Measurements from ENCODE around the gene ARHGAP40. TPM values are rescaled to one million over a fixed set of nuclear protein-coding genes. Genes with fewer than 3 reads are reported as not detected.

ARHGAP40 gene
- polyA plus RNA-seq, 1 experiment, result not detected

DNA sequence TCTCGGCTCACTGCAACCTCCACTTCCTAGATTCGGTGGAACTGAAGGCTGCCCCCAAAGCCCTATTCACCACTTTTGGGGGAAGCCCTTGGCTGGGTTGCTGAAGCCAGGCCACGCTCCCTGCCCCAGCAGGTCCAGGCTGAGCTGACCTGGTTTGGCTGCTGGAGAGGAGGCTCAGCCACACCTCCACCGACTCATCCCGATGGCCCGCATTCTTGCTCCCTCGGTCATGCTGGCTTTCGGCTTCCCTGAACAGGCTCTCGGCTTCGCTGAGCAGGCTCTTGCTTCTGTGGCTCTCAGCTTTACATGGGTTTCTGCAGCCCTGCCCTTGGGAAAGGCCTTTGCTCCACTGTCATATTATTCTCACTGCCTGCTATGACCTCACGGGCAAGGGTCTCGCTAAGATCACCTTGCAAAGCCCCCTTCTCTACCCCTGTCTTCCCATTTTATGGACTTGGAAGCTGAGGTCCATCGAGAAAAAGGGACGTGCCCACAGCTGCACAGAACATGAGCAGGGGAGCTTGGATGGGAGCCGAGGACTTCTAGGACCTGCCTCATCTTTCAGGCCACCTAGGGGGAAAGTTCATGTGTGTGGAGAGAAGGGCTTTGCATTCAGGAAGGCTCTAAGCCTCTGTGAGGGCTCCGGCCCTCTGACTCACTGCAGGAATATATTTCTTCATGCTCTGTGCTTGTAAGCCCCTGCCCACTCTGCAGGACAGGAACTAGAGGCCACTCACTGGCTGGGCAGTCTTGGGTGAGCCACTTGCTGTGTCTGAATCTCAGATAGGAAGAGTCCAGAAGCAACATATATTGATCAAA is 15.6 kb downstream of the ARHGAP40 start:
- Histone ChIP-seq H3K27ac (ENCODE audit: low read depth, low read length) (no peak overlapping the region), H3K9me3 (ENCODE audit: control insufficient read depth, insufficient read depth, low read length) (no peaks in the 10 kb centered on the region; the same call in 1 of the 2 replicates), H3K27me3 (ENCODE audit: control insufficient read depth, insufficient read depth, low read length) (peaks cover 20% of the 10 kb centered on the region), H3K4me3 (ENCODE audit: low read depth, low read length) (no peak overlapping the region)
- POLR2A ChIA-PET, result no interaction called here
- TF ChIP-seq, protein P1, sequence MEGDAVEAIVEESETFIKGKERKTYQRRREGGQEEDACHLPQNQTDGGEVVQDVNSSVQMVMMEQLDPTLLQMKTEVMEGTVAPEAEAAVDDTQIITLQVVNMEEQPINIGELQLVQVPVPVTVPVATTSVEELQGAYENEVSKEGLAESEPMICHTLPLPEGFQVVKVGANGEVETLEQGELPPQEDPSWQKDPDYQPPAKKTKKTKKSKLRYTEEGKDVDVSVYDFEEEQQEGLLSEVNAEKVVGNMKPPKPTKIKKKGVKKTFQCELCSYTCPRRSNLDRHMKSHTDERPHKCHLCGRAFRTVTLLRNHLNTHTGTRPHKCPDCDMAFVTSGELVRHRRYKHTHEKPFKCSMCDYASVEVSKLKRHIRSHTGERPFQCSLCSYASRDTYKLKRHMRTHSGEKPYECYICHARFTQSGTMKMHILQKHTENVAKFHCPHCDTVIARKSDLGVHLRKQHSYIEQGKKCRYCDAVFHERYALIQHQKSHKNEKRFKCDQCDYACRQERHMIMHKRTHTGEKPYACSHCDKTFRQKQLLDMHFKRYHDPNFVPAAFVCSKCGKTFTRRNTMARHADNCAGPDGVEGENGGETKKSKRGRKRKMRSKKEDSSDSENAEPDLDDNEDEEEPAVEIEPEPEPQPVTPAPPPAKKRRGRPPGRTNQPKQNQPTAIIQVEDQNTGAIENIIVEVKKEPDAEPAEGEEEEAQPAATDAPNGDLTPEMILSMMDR (IDR thresholded peaks at IDR 0.05; ENCODE audit: low read depth, low read length), result no peak
- no peak for DNase-seq (ENCODE audit: low read depth, low spot score)
- CTCF ChIA-PET, result no interaction called here

DNA sequence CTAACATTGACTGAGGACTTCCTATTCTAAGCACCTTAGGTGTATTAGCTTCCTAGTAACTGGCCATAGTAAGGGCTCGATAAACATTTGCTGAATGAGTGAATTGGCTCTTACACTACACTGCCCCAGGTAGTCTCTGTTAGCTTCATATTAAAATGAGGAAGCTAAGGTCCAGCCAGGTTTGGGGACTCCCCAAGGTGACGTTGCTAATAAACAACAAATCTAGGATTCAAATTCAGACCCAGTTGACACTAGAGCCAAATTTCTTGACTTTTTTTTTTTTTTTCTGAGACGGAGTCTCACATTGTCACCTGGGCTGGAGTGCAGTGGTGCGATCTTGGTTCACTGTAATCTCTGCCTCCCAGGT is 16.2 kb downstream of the ARHGAP40 start:
- Histone ChIP-seq H3K27ac (ENCODE audit: low read depth, low read length) (no peak overlapping the region), H3K27me3 (ENCODE audit: control insufficient read depth, insufficient read depth, low read length) (peaks cover 20% of the 10 kb centered on the region), H3K4me3 (ENCODE audit: low read depth, low read length) (no peak overlapping the region), H3K9me3 (ENCODE audit: control insufficient read depth, insufficient read depth, low read length) (no peaks in the 10 kb centered on the region; the same call in 1 of the 2 replicates)
- ChIA-PET POLR2A (no interaction called here), CTCF (no interaction called here)
- DNase-seq (ENCODE audit: low read depth, low spot score), result no peak
- TF ChIP-seq, protein P1 (IDR thresholded peaks at IDR 0.05; ENCODE audit: low read depth, low read length), result no peak

GRCh38 chr20:38620441-38620840 is 18.8 kb downstream of the ARHGAP40 start:
- Histone ChIP-seq H3K4me3 (ENCODE audit: low read depth, low read length) (no peak overlapping the region), H3K27me3 (ENCODE audit: control insufficient read depth, insufficient read depth, low read length) (peaks cover 12% of the 10 kb centered on the region), H3K27ac (ENCODE audit: low read depth, low read length) (no peak overlapping the region), H3K9me3 (ENCODE audit: control insufficient read depth, insufficient read depth, low read length) (no peaks in the 10 kb centered on the region; the same call in 1 of the 2 replicates)
- ChIA-PET CTCF (no interaction called here), POLR2A (no interaction called here)
- DNase-seq (ENCODE audit: low read depth, low spot score), result no peak
- TF ChIP-seq, protein P1 (IDR thresholded peaks at IDR 0.05; ENCODE audit: low read depth, low read length), result no peak

DNA sequence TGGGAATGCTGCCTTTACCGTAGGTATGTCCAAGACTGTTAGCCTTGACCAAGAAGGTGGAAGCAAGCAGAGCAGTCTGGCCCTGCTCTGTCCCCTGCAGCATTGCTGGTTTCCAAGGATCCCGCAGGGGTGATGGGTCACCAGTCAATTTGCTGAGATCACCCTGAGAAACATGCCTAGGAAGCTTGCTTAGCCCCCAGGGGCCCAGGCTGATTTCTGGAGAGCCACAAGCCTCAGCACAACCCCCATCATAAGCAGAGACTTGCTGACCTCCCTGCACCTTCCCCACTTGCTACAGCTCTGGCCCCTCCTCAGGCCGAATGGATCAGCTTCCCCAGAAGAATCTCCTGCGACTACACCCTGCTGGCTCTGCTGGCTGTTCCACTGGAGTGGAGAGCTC is 21.5 kb downstream of the ARHGAP40 start:
- Histone ChIP-seq H3K9me3 (ENCODE audit: control insufficient read depth, insufficient read depth, low read length) (no peaks in the 10 kb centered on the region), H3K27ac (ENCODE audit: low read depth, low read length) (no peak overlapping the region), H3K27me3 (ENCODE audit: control insufficient read depth, insufficient read depth, low read length) (peaks cover 10% of the 10 kb centered on the region), H3K4me3 (ENCODE audit: low read depth, low read length) (no peak overlapping the region)
- CTCF ChIA-PET, result no interaction called here
- TF ChIP-seq, protein P1 (IDR thresholded peaks at IDR 0.05; ENCODE audit: low read depth, low read length), result no peak
- POLR2A ChIA-PET, result no interaction called here
- DNase-seq (ENCODE audit: low read depth, low spot score), result no peak

DNA sequence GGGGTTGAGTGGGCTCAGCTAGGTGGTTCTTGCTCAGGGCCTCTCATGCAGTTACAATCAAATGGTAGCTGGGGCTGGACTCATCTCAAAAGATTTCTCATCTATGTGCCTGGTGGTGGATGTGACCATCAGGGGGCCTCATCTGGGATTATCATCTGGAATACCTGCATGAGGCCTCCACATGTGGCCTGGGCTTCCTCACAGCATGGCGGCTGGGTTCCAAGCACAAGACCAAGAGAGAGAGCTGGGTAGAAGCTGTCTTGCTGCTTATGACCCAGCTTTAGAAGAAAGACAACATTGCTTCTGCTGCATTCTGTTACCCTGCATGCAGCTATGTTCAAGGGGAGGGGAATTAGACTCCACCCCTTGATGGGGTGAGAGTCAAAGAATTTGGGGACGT is 22.5 kb downstream of the ARHGAP40 start:
- H3K27me3 ChIP-seq (ENCODE audit: control insufficient read depth, insufficient read depth, low read length), result peaks cover 10% of the 10 kb centered on the region
- ChIA-PET CTCF (no interaction called here), POLR2A (no interaction called here)
- no peak overlapping the region for H3K4me3 ChIP-seq (ENCODE audit: low read depth, low read length)
- DNase-seq (ENCODE audit: low read depth, low spot score), result no peak
- TF ChIP-seq, protein P1 (IDR thresholded peaks at IDR 0.05; ENCODE audit: low read depth, low read length), result no peak
- no peaks in the 10 kb centered on the region for H3K9me3 ChIP-seq (ENCODE audit: control insufficient read depth, insufficient read depth, low read length)
- no peak overlapping the region for H3K27ac ChIP-seq (ENCODE audit: low read depth, low read length)

All from AG04450 (cell line).